Ecto neural progenitor cell (in vitro differentiated cells): ENCODE results near the gene SPOCD1.

ENCODE experiments used
- DNase-seq: peaks from one replicate; pipeline ENCODE4 v3.0.0-alpha.2; 2018; ENCODE audit warnings: low spot score

Gene SPOCD1

DNA sequence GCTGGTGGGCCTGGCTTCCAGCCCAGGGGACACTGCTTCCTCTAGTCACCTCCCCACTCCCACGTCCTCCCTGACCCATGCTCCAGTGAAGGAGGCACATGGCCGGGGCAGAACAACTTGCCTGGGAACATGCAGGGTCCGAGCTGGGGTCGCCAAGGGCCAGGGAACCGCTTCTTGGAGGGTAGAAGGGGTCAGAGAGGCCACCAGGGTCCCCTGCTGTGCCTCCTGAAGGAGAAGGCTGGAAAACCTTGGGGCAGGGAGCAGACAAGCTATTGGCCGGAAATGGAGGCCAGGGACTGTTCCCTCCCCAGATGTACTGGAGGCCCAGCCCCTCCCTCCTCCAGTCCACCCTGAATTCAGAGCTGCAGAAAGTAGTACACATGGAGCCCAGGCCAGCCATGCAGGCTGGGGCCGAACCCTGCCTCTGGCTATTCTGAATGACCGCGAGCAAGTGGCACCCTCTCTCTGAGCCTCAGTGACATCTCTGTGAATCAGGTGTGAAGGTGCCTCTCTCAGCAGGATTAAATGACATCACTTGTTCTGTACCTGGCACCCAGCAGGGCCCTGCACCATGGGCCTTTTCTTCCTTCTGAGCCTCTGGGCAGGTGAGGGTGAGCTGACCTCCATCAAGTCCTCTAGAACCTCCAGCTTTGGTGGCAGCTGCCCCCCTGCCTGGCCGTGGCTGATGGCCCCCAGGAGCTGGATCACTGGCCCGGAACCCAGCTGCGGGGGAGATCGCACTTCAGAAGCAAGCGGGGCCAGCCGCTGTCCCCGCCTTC lies 15.7 kb downstream of the SPOCD1 start:
- peak; percentile 58 for DNase-seq

DNA sequence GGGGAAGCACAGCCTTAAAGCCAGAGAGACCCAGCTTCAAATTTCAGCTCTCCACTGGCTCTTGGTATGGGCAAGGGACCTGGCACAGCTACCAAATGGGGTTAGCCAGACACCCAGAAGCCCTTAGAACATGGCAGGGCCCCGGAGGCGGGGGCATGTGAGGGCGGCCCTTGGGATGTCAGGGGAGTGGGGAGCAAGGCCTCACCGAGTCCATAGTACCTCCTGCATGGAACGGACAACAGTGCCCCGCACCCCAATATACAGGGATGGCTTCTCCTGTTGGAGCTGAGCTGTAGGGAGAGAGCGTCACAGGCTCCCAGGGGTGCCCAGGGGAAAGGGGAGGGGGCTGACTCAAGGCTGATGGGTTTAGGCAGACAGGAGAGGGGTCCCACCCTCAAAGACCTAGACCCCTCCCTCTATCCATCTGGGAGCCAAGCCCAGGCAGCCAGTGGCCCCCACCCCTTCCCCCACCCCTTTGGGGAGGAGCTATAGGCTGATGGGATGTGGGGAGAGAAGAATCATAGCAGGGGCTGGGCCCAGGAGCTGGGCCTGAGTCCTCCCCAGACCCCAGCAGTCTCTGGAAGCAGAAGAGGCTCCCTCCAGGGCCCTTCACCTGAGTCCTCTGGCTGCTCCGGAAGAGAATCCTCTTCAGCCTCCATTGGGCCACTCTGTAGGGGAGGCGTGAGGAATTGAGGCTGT lies 16.5 kb downstream of the SPOCD1 start:
- peak; percentile 52 for DNase-seq

DNA sequence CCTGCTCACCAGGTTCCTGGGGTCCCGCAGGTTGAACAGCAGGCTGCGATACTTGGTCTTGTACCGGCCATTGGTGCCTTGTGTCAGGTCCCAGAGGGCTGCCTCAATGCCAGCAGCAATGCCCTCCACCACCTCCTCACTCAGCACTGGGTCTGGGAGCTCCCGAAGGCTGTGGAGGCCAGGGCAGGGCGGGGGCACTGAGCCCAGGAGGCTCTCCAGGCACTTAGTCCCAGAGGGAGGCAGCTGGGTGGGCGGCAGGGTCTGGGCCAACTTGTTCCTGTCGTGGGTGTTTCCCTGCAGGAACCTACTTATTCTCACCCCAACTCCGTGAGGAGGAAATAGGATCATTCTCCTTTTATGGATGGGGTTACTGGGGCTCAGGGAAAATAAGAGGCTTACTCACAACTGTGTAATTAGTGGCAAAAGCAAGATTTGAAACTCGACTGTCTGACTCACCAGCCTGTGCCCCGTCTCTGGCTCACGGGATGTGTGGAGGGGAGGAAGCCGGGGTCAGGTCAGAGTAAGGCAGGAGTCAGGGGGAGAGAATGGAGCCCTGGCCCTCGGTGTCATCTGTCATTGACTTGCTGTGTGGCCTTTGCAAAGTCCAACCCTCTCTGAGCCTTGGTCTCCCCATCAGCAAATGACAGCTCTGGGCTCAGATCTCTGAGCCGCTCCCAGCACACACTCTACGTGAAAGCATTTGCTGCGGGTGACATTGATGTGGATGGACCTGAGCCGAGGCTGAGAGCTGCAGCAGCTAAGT lies 17.2 kb downstream of the SPOCD1 start:
- peak; percentile 51 for DNase-seq

DNA sequence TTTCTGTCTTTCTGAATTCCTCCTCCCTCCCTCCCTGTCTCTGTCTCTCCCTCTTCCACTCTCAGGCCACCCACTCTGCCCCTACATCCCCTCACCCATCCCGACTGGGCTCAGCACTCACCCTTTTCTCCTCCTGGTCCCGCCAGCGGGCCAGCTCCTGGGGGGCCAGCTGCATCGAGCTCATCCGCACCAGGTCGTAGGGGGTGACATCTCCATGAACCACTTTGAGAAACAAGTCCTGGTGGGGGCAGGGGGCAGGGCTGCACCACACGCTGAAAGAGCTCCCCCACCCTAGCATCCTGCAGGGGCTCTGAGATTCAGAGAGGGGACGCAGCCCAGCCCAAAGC lies 17.8 kb downstream of the SPOCD1 start:
- no peak for DNase-seq

DNA sequence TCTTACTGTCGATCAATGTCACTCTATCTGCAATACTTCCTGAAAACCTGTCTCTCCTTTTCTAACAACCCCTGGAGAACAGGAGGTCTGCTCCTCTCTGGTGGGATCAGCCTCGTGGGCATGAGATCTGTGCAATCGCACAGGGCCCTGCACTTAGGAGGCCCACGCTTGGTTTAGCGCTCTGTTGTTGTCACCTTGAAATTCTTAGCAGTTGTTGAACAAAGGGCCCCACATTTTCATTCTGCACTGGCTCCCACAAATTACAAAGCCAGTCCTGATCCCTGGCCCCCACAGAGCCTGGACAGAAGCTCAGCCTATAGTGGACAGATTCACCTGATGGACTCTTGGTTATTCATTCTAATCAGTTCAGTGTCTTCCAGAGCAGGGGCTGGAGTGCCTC lies 18.6 kb downstream of the SPOCD1 start:
- DNase-seq: peak; percentile 37

DNA sequence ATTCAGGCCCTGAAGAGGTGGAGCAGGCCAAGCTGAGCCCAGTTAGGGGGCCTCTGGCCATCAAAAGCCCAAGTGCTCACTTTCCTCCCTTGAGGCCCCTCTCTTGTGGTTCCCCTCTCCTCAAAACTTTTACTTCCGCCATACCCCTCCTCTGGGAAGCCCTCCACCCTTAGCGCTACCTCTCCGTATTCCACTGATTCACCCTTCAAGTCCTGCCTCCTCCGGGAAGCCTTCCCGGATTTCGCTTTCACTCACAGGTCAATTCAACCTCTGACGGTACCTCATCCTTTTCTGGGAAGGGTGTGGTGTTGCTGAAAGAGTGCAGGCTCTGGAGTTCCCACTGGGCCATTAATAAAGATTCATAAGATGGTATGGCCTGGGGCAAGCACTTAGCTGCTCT lies 19.1 kb downstream of the SPOCD1 start:
- no peak for DNase-seq

DNA sequence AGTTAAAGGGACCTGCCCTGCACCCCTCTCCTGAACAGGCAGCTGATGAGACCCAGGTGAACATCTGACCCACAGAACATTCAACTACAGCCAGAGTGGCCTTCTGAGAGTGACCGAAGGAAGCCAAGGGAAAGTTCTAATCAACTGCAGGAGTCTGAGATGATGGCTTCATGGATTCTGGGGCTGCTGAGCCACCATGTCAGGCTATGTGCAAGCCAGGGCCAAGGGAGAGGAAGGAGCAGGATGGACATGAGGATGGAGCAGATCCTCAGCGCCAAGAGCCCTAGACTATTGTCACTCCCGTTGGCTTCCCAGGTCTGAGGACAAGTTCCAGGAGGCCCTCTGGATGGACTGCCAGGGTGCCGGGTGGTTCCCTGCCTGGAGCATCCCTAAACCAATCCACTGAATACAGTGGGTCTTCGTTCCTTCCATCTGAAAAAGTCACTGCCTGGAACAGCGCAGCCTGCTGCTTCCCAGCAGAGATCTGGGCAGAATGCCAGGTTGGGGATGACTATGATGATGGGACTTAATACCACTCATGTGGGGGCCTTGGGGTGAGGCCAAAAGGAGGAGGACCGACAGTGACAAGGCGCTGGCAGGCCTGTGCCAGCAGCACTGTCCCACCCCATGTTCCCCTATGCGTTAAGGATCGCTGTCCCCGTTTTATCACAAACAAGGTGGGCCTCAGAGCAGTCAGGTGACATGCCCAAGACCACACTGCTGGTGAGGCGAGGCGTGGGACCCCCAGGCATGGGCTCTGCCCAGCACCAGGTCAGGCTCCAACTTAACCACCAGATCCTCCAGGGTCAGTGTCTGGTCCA lies 19.8 kb downstream of the SPOCD1 start:
- peak; percentile 41 for DNase-seq

DNA sequence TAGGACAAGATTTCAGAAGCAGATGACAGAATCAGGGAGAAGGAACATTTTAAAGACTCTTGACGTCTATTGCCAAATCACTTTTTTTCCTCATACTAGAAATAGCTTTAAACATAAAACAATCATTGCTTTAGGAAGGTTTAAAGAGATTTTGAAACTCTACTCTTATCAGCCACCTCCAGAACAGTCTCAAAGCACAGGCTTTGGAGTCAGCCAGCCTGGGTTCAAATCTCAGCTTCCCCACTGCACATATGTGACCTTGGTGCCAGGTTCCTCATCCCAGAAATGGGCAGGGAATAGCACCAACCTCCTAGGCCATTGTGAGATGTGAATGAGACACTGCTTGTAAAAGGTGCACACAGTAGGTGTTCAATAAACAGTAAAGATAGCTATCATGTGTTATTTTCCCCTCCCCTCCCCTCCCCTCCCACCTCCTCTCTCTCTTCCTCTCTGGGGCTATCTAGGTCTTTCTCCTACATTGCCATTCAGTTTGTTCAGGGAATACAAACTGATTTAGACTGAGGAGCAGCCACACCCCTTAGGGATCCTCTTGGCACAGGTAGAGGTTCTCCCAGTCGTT lies 20.6 kb downstream of the SPOCD1 start:
- DNase-seq: no peak

DNA sequence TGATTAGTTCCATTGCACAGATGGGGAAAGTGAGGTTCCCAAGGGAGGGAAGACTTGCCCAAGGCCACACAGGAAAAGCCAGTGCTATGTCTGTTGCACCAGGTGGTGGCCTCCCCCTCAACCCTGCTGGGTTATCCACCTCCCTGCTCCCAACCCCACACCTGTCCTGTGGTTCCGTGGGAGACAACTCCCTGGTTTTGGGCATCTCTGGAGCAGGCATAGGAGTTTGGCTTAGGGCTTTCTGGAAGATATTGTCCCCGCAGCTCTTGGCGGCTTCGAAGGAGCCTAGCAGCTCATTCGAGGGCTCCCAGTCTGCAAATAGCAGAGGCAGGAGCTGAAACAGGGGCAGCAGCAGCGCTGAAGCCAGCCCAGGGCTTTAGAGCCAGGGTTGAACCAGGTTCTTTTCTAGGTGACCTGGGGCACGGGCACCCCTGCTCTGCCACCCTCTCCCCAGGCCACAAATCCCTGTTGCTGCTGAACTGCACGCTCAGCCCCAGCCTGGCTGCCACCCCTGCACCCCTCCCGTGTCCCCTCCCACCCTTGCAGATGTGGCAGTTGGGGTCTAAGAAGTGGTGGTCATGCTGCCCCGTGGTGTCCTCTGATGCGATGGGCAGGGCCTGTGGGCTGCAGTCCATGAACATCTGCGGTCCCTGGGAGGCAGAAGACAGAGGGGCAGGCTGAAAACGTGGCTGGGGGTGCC lies 22.1 kb downstream of the SPOCD1 start:
- peak; percentile 39 for DNase-seq

DNA sequence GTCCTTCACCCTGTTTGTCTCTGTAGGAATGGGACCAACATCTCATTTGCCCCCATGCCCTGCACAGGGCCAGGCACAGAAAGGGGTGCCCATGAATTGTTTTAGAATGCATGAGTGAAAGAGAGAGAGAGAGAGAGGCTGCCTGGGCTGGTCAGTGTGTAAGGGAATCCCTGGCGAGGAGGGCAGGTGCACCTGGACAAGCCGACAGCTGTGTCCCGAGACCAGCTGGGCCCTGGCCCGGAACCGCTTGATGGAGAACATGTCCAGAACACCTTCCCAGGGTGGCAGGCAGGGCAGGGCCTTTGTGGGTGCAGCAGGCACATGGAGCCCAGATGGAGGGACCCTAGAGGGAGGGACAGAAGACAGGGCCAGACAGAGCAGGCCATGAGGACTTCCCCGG lies 22.7 kb downstream of the SPOCD1 start:
- peak; percentile 46 for DNase-seq

DNA sequence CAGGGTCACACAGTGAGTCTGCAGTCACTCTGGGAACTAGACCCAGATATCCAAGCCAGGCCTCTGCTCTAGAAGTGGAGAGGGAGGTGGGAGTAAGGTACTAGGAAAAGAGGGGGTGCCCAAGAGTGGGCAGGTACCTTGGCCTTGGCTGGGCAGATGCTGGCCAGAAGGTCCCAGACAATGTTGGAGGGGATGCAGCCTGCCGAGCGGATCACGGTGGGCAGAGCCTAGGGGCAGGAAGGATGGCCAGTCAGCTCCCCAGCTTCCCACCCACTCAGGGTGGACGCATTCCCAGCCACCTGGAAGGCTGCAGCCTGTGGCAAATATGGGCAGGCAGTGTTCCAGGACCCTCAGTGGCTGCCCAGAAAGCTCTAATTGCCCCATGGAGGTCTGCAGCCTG lies 23.3 kb downstream of the SPOCD1 start:
- DNase-seq: peak; percentile 35

DNA sequence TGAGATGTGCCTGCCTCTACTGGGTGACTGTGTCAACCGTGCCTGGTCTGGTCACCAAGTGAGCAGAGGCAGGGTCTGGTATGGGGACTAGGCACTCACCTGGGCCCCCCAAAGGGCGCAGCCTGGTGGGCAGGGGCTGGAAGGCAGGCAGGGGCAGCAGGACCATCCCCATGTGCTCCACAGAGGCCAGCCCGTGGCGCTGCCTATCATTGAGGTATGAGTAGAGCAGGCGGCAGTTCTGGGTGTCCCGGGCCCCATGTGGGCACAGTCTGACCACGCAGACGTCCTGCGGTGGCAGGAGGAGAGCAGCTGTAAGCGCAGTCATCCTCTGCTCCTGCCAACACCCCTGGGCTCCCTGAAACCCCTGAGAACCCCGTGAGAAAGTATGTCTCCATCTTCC lies 23.7 kb downstream of the SPOCD1 start:
- DNase-seq: peak; percentile 31

DNA sequence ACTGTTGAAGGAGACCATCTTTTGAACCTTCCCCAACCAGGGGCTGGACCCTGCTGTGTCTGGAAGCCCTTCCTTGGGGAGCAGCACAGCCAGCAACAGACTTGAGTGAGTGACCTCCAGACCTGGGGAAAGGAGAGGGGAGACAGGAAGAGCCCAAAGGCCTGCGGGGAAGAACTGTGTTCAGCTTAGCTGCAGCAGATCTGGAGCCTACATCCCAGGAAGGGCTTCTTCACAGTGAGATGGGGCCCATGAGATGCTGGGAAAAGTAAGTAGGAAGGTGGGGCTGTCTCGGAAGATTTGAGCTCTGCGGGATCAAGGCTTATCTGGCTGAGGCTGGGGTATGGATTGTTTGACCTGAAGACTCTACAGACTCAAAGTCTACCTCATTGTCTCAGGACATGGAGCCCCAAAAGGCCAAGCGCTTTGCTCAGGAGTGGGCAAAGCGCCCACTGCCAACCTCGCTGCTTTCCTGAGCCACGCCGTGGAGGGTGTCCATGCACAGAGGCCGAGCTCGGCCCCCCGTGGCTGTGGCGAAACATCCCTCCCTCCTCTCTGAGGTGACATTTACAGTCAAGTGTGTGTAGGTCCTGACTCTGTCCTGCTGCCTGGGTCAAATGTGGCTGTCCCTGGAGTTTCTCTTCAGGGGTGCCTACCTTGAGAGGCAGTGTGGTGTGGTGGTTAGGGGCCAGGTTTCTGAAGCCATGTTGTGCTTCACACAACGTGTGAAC lies 24.5 kb downstream of the SPOCD1 start:
- DNase-seq: peak; percentile 34

DNA sequence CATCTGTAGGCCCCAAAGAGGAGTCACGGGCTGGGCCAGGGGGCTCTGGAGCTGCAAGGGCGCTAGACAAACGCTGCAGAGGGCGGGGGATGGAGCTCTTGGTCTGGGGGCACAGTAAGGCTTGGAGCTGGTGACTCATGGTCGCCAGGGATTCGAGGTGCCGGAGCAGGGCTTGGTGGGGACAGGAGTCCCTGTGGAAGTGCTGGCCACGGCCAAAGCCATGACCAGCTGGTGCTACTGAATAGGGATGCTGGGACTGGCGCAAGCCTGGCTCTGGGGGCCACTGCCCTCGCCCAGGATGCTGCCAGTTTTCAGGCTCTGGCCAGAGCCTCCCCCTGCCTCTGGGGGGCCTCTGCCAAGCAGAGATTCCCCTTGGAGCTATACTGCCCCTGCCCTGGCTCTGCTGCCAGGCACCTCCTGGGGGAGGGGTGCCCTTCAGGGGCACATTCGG lies 25.2 kb downstream of the SPOCD1 start:
- peak; percentile 49 for DNase-seq

DNA sequence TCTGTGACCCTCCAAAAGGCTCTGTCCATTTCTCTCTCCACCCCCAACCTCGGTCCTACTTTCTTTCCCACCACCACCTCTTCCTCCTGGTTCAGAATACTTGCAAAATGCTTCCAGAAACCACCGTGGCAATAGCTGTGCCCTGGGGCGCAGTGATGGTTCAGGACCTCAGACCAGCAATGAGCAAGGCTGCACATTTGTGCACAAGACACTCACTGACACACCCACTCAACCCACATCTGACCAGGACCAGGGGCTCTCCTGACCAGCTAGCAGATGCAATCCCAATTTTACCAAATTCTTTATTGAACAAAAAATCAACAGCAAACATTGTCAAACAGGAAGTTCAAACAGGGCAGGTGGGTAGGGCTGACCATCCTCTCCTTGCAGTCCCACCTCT lies 25.7 kb downstream of the SPOCD1 start:
- peak; percentile 46 for DNase-seq

DNA sequence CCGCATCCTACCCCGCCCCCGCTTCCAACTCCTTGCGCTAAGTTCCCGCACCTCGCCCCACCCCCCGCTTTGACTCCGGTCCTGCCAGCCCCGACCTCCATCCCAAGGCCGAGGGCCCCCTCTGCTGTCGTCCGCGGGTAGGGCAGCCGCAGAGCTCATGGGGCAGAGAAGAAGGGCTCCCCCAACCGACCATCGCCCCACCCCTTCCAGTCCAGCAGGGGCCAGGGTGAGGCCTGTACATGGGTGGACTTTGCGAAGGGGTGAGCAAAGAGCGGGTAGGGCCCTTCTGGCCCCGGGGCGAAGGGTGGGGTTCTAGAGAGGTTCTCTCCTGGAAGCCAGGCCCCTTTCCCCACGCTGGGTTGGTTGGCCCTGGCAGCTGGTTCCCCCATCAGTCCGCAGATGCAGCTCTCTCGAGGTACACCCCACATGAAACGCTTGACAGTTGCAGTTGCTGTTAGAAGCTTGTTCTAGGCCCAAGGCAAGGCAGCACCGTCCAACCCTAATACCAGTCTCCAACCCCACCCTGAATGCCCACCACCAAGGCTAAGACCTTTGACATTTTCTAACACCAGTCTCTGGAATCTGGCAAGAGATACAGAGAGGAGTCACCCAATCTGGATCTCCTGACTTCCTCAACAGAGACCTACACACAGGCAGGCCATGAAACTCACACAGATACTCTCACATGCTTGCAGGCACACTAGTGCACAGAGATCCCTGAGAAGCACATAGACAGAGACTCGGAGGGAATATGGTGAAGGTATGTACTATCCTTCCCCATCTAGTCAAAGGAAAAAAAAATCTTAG lies 26.4 kb downstream of the SPOCD1 start:
- peak; percentile 96 for DNase-seq

DNA sequence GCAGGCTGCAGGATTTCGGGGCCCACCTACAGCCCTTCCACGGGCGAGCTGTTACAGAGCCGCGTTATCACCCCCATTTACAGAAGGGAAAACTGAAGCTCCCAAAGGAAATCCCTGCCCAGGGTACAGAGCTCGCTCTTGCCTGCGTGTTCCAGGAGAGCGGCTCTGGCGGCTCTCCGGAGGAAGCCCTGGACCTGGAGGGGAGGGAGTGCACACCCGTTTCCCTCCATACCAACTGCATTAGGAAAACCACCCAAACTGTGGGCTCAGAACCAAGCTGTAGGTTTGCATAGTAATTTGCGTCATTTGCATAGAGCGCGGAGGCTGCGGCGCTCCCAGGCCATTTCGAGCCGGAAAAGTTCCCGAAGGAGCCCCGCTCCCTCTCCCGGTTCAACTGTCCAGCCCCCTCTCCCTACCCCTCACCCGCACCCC lies 27.0 kb downstream of the SPOCD1 start:
- no peak for DNase-seq

DNA sequence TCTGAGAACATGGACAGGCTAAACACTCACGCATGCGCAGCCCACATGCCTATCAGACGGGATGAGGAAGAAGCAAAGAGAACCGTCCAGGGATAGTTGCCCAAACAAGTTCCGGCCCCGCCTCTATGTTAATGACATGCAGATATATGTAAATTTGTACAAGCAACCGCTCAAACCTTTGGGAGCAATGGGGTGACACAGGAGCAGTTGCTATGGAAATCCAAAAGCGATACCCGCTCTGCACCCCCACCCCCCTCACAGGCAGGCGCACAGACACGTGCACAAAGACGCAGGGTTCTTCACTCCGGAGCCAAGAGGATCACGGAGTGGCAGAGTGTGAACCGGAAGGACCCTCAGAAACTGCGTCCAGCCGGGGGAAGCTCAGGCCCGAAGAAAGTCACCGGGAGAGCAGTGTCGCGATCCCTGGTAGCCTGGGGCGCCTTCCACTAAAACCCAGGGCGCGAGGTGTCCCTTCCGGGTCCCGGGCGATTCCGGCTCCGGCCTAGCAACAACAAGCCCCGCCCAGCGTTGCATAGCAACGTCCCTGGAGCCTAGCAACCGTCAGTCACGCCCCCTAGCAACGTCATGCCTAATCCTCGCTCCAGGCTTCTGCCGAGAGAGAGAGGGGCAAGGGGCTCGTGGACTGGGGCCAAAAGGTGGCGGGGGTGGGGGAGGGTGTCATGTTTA lies 27.5 kb downstream of the SPOCD1 start:
- DNase-seq: peak; percentile 98

DNA sequence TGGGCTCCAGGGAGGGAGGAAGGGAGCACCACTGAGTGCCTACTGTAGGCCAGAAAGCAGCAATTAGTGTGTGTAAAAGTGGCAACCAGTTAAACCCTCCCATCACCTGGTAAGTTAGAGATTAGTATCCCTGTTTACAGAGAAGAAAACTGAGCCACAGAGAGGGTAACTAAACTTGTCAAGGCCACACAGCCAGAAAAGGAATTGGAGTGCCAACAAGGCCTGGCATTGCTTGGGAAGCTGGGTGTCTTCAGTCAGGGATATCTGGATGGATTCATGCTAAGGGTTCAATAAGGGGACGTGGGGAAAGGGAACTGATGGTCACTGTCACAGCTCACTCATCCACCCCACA lies 28.1 kb downstream of the SPOCD1 start:
- DNase-seq: no peak
